ENCODE data around the gene CCDC51.

The CCDC51 gene

DNA sequence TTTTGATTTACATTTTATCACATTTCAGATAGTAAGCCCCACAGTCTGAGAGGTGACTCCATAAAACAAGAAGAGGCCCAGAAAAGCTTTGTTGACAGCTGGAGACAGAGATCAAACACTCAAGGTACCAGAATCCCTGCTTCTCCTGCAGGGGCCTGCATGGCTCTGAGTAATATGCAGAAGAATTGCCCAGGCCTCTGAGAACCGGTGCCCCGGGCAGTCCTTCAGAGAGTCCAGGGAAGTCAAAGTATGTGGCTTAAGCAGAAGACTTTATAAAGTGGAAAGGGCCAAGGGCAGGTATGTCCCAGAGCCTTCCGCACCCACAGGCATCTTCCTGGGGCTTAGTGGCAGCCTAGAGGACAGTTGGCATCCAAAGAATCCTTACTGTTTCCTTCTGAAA lies 19.4 kb upstream of the CCDC51 start:
- no peaks in the 10 kb centered on the region for H3K27me3 Mint-ChIP-seq
- no peaks in the 10 kb centered on the region for H3K9me3 Mint-ChIP-seq
- no peaks in the 10 kb centered on the region for H3K4me1 Mint-ChIP-seq
- ATAC-seq (replicated peaks) (no peak), DNase-seq (no peak)
- H3K4me3 Mint-ChIP-seq = no peak overlapping the region
- no peak overlapping the region for H3K27ac Mint-ChIP-seq
- H3K36me3 Mint-ChIP-seq = peaks cover 13 to 26% of the 10 kb centered on the region in 2 donors

DNA sequence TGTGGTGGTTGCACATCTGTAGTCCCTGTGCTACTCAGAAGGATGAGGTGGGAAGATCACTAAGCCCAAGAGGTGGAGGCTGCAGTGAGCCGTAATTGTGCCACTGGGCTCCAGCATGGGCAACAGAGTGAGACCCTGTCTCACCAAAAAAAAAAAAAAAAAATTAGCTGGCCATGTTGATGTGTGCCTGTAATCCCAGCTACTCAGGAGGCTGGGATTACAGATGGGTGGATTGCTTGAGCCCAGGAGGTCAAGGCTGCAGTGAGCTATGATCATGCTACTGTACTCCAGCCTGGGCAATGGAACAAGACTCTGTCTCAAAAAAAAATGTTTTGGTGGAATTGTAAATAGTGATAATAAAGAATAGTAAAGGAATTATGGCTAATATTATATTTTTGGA lies 16.5 kb upstream of the CCDC51 start:
- Mint-ChIP-seq H3K4me3 (no peak overlapping the region), H3K4me1 (no peaks in the 10 kb centered on the region), H3K9me3 (no peaks in the 10 kb centered on the region), H3K36me3 (peaks cover 20 to 43% of the 10 kb centered on the region in 2 donors), H3K27me3 (no peaks in the 10 kb centered on the region), H3K27ac (no peak overlapping the region)
- no peak for DNase-seq
- ATAC-seq (replicated peaks) = no peak

DNA sequence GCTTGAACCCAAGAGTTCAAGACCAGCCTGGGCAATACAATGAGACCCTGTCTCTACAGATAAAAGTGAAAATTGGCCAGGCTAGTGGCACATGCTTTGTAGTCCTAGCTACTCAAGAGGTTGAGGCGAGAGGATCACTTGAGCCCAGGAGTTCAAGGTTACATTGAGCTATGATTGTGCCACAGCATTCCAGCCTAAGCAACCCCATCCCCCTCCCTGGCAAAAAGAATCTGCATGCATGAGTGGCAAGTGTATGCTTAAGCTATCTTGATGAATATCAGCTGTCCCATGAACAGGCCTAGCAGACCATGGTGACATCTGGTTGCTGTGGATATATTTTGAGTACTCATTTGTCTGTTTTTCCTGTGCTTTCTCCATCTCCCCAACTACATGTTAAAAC lies 11.4 kb upstream of the CCDC51 start:
- Mint-ChIP-seq H3K27ac (no peak overlapping the region), H3K4me3 (no peak overlapping the region), H3K4me1 (peaks cover 13 to 24% of the 10 kb centered on the region in 2 donors), H3K27me3 (no peaks in the 10 kb centered on the region), H3K36me3 (peaks cover 10 to 35% of the 10 kb centered on the region in 2 donors), H3K9me3 (no peaks in the 10 kb centered on the region)
- DNase-seq = no peak
- ATAC-seq (replicated peaks) = no peak

DNA sequence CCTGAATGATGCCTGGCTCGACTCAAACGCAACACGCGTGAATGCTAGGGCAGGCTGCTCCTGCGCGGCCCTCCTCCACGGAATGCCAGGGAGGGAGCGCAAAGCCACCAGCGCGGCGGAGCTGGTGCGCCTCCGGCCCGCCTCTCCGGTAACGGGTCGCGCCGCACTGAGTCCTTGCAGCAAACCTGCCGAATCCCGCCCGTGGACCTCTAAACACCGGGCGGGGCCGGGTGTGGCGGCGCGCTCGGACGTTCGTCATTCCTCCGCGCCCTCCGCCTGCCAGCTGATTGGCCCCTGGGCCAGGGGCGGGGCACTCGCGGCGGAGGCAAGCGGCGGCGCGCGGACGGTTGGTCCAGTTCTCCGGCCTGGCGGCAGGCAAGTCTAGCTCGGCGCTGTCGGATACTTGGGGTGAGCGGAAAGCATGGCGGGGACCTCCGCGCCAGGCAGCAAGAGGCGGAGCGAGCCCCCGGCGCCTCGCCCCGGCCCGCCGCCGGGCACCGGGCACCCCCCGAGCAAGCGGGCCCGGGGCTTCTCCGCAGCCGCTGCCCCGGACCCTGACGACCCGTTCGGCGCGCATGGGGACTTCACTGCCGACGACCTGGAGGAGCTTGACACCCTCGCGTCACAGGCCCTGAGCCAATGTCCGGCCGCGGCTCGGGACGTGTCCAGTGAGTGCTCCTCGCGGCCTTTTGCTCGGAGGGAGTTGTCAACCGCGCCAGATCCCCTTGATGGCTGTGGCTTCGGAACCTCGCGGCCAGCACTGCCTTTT lies 6.7 kb upstream of the CCDC51 start, which contains the start of gene ATRIP:
Gene ATRIP, plus strand, starts transcription at position 313 of the 769 bp plus-strand sequence. Its CDS starts 109 bp downstream, at position 422.
- ATAC-seq (replicated peaks) = peak; percentile 98 to 99
- peak; percentile 86 for DNase-seq
- peak within 1 kb of the TSS; percentile 91 for H3K27ac Mint-ChIP-seq
- H3K4me3 Mint-ChIP-seq = peak within 1 kb of the TSS; percentile 87 to 94
- H3K9me3 Mint-ChIP-seq = no peaks in the 10 kb centered on the region
- no peaks in the 10 kb centered on the region for H3K27me3 Mint-ChIP-seq
- H3K4me1 Mint-ChIP-seq = peaks cover 23 to 34% of the 10 kb centered on the region in 2 donors
- peaks cover 11 to 22% of the 10 kb centered on the region in 2 donors for H3K36me3 Mint-ChIP-seq

DNA sequence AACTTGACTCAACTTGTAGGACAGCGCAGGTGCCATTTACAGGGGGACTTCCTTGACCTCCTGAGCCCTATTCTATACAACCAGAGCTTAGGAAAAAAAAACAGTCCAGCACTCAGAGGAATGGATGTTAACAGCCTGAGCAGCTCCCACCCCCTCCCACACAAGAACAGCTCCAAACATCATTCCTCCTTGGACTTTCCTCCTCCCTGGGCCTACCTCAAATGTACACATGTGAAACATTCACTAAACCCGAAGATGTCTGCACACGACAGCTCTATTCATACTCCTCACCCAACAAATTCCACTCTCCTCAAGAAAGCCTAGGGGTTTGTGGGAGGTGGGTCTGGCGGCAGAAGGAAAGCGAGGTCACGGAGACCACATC lies 6.1 kb upstream of the CCDC51 start:
- DNase-seq (no peak), ATAC-seq (replicated peaks) (no peak)
- H3K4me1 Mint-ChIP-seq = peaks cover 23 to 34% of the 10 kb centered on the region in 2 donors
- no peaks in the 10 kb centered on the region for H3K9me3 Mint-ChIP-seq
- H3K4me3 Mint-ChIP-seq = peak overlapping the region; percentile 87 to 94
- peak overlapping the region; percentile 91 for H3K27ac Mint-ChIP-seq
- peaks cover 9 to 23% of the 10 kb centered on the region in 2 donors for H3K36me3 Mint-ChIP-seq
- no peaks in the 10 kb centered on the region for H3K27me3 Mint-ChIP-seq

DNA sequence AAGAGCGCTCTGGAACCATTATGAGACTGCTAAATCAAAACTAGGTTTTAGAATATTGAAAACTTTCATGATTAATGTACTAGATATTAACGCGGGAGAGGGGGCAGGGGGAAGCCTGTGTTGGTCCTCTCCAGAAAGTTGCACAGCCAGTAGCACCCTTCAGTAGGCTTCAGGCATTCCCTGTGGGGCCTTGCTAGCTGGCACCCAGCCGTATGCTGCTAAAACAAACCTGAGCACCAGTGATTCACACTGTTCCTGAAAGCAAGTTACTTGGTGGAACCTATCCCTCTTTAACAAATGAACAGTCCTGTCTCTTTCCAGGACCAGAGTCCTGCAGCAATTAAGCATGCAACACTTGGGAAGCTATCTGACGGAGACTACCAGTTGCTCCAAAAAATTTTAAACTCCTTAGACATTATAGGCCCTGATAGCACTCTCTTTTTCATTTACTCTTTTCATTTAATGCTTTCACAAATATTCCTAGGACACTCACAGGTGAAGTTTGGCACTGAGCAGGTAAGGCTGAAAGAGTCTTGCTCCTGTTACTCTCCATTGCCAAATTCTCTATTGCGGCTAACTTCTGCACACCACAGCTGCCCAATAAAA lies 5.5 kb upstream of the CCDC51 start:
- peaks cover 23 to 34% of the 10 kb centered on the region in 2 donors for H3K4me1 Mint-ChIP-seq
- peak overlapping the region; percentile 87 to 94 for H3K4me3 Mint-ChIP-seq
- peaks cover 9 to 28% of the 10 kb centered on the region in 2 donors for H3K36me3 Mint-ChIP-seq
- H3K27ac Mint-ChIP-seq = no peak overlapping the region
- ATAC-seq (replicated peaks) (no peak), DNase-seq (no peak)
- H3K27me3 Mint-ChIP-seq = no peaks in the 10 kb centered on the region
- H3K9me3 Mint-ChIP-seq = no peaks in the 10 kb centered on the region

DNA sequence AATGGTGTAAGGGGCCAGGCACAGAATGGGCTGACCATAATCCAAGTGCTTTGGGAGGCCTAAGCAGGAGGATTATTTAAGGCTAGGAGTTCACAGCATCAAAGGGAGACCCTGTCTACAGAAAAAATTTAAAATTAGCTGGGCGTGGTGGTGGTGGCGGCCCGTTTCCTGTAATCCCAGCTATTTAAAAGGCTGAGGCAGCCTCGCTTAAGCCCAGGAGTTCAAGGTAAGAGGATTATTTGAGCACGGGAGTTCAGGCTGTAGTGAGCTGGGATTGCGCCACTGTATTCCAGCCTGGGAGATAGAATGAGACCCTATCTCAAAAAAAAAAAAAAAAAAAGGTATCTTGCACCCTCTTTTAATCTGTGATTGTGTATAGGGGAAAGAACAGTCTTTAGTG lies 2.0 kb upstream of the CCDC51 start:
- no peaks in the 10 kb centered on the region for H3K9me3 Mint-ChIP-seq
- H3K4me1 Mint-ChIP-seq = peaks cover 19 to 30% of the 10 kb centered on the region in 2 donors
- H3K36me3 Mint-ChIP-seq = peaks cover 17 to 43% of the 10 kb centered on the region in 2 donors
- peak overlapping the region; percentile 96 to 100 for H3K4me3 Mint-ChIP-seq
- H3K27ac Mint-ChIP-seq = peak overlapping the region; percentile 4
- ATAC-seq (replicated peaks) (no peak), DNase-seq (no peak)
- H3K27me3 Mint-ChIP-seq = no peaks in the 10 kb centered on the region

DNA sequence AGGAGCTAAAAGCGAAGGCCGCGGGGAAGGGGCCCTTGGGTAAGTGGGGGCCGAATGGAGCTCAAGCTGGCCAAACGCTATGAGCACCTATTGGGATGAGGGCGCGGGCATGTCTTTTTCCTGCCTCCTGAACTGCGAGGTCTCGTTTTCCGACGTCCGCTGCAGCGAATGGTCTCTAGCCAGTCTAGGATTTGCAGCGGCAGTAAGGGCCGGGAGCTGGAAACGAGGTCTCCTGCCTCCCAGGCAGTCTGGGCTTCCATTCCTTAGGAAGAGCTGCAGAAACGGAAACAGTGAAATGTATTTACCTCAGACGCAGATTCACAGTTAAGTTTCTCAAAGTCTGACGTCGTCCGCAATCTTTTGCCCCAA lies 655 bp upstream of the CCDC51 start:
- Mint-ChIP-seq H3K27ac (peak overlapping the region; percentile 97), H3K36me3 (peaks cover 14 to 38% of the 10 kb centered on the region in 2 donors), H3K27me3 (no peaks in the 10 kb centered on the region), H3K4me3 (peak overlapping the region; percentile 96 to 100), H3K4me1 (peaks cover 8 to 21% of the 10 kb centered on the region in 2 donors), H3K9me3 (no peaks in the 10 kb centered on the region)
- ATAC-seq (replicated peaks) = peak; percentile 3 to 5
- DNase-seq = no peak

DNA sequence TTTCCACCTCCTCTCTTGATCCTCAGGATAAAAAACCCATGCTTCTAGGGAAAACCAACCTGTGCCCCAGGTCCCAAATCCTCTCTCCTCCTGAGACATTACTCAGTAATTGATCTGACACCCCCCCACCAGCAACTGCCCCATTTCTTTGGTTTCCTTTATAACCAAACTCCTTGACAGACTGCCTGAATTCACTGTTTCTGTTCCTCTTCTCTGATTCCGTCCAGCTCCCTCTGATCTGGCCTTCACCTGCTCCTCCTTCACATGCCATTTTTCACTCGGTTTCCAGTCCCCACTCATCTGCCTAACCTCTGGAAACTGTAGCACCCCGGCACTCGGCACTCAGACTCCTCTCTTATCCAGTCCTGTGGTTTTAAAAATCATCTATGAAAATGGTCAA lies 2.1 kb downstream of the CCDC51 start:
- Mint-ChIP-seq H3K27ac (peak overlapping the region; percentile 7), H3K36me3 (peaks cover 20 to 46% of the 10 kb centered on the region in 2 donors), H3K4me1 (peaks cover 6 to 19% of the 10 kb centered on the region in 2 donors), H3K27me3 (no peaks in the 10 kb centered on the region), H3K4me3 (peak overlapping the region in 1 of 2 donors; percentile 21), H3K9me3 (no peaks in the 10 kb centered on the region)
- ATAC-seq (replicated peaks) (no peak), DNase-seq (no peak)

DNA sequence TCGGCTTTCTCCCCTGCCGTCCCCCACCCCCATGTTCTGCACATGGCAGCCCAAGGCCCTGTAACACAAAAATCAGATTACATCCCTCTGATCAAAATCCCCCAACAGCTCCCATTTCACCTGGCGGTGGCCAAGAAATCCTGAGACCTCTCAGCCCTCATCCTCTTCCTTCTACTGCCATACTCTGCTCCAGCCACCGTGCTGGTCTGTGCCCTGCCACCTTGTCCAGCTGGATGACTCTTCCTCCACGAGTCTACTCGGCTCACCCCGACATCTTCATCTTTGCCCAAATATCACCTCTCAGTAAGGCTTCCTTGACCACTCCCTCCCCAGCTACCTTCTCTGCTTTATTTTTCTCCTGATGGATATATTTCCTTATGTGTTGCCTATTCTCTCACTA lies 3.1 kb downstream of the CCDC51 start:
- H3K9me3 Mint-ChIP-seq = no peaks in the 10 kb centered on the region
- H3K27ac Mint-ChIP-seq = no peak overlapping the region
- no peaks in the 10 kb centered on the region for H3K27me3 Mint-ChIP-seq
- no peak for DNase-seq
- peaks cover 19 to 47% of the 10 kb centered on the region in 2 donors for H3K36me3 Mint-ChIP-seq
- no peak overlapping the region for H3K4me3 Mint-ChIP-seq
- no peak for ATAC-seq (replicated peaks)
- H3K4me1 Mint-ChIP-seq = peaks cover 6 to 19% of the 10 kb centered on the region in 2 donors

DNA sequence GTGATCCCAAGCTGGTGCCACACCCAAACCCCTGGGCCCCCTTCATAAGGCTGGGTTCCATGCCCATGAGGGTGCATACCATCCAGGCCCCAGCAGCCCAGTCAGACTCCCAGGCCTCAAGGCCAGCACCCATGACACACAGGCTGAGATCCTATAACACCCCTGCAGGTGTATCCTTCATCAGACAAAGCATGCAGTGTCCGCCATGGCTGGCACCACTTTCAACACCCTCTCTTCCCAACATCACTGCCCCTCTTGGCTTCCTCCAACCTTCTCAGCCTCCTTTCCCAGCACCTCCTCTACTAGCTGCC lies 3.5 kb downstream of the CCDC51 start:
- Mint-ChIP-seq H3K9me3 (no peaks in the 10 kb centered on the region), H3K27me3 (no peaks in the 10 kb centered on the region), H3K4me1 (peaks cover 6 to 22% of the 10 kb centered on the region in 2 donors), H3K27ac (no peak overlapping the region), H3K36me3 (peaks cover 21 to 50% of the 10 kb centered on the region in 2 donors), H3K4me3 (no peak overlapping the region)
- ATAC-seq (replicated peaks) = no peak
- no peak for DNase-seq

DNA sequence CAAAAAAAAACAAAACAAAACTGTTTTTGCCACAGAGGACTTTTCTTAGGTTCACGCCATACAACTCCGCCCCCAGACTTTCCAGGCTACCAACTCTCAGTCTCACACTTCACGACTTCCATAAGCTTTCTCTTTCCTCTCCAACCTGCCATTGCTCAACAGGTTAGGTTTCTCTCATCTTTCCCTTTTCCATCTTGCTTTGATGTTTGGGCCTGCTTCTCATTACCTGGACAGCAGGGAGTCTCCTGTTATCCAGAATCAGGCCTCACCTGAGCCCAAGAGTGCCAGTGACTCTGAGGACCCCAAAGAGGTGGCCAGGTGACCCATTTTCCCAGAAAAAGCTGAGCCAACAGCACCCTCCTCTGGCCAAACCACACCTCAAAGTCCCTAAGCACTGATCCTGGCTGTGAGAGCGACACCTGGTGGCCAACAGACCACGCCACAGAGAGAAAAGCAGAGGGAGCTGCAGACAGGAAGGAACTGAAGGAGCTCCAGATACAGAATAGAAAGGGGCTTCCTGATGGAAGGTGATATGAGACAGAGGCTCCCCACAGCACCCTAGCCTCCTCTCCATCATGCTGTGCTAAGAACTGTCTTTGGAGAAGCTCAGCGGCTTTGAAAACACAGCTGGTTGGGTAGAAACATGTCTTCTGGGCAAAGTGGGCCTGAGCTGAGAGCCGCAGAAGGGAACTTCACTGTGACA lies 4.0 kb downstream of the CCDC51 start:
- ATAC-seq (replicated peaks) = peak; percentile 33 to 35
- Mint-ChIP-seq H3K4me1 (peaks cover 8 to 23% of the 10 kb centered on the region in 2 donors), H3K27me3 (no peaks in the 10 kb centered on the region), H3K4me3 (no peak overlapping the region), H3K9me3 (no peaks in the 10 kb centered on the region), H3K27ac (no peak overlapping the region), H3K36me3 (peaks cover 25 to 52% of the 10 kb centered on the region in 2 donors)
- peak; percentile 69 for DNase-seq

DNA sequence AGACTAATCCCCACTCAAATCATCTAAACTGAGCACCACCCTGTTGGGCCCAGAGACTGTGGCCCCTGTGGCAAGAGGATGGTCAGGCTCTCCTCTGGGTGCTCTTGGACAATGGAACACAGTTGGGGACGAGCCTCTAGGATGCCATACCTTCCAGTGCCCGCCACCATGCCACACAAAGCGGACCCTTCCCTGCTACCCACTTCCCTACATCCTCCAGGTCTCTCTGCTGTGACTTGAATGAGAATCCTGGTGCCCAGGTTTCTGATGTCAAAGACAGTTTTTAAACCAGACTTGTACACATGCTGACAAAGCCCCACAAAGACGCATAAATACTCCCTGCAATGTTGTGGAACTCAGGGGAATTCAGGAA lies 4.7 kb downstream of the CCDC51 start:
- Mint-ChIP-seq H3K36me3 (peaks cover 23 to 51% of the 10 kb centered on the region in 2 donors), H3K4me3 (no peak overlapping the region), H3K4me1 (peaks cover 14 to 29% of the 10 kb centered on the region in 2 donors), H3K9me3 (no peaks in the 10 kb centered on the region), H3K27me3 (peaks cover 4 to 5% of the 10 kb centered on the region in 2 donors), H3K27ac (no peak overlapping the region)
- ATAC-seq (replicated peaks) (no peak), DNase-seq (no peak)

DNA sequence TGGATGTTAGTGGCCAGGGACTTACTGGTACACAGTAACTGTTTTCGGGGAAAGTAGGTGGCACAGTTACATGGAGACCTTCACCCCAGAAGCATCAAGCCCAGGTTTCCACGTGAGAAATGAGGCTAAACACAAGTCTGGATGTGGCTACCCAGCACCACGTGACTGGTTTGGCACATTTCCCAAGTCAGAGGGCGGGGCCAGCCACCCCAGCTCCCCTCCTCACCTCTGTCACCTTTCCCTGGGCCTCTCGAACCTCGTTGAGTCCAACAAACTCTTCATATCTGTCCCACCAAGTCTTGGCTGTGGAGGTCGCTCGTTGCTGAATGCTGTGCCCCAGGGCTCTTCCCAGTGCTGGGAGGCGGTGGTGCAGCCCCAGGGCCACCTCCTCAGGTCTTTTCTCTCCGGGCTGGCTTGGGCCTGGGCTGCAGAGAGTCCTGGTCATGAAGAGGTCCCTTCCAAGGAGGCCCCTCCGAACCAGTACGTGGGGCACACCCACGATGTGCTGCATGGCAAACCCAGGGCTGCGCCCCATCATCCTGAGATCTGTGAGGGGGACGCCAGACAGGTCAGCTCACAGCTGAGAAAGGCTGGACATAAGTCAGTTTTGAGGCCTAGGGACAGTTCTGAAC lies 5.2 kb downstream of the CCDC51 start:
- Mint-ChIP-seq H3K9me3 (no peaks in the 10 kb centered on the region), H3K27ac (no peak overlapping the region), H3K27me3 (peaks cover 9% of the 10 kb centered on the region in 2 donors), H3K4me1 (peaks cover 15 to 30% of the 10 kb centered on the region in 2 donors), H3K4me3 (no peak overlapping the region), H3K36me3 (peaks cover 19 to 46% of the 10 kb centered on the region in 2 donors)
- DNase-seq (no peak), ATAC-seq (replicated peaks) (no peak)

All from stimulated activated naive B cell treated with anti-CD40 and anti-IgM and Interleukin-4, amounts not matched to agents 10 μg/mL and 1 μg/mL and 100 μg/mL, for 72 hours (primary cell).